ENCODE measurements around the gene PEA15.

The PEA15 gene

DNA sequence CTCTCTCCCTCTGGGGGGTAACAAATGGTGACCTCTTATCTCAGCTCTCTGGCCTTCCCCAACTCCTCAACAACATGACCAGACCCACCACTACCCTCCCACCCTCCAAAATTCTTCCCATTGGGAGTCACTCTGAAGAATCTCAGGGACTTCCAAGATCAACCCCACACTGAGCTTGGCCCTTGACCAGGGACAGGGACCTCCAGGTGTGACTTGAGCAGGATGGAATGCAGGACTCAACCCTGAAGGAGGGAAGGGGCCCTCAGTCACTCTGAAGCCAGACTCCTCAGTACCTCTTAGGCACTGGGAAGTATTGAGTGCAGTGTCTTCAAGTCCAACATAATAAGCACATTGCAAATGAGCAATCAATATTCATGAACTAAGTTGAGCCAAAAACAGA, 12.9 kb upstream of the PEA15 start:
- no peak overlapping the region for H3K27ac Mint-ChIP-seq
- H3K4me1 Mint-ChIP-seq (ENCODE audit: low read depth), result no peaks in the 10 kb centered on the region
- no peak for DNase-seq
- H3K9me3 Mint-ChIP-seq, result no peaks in the 10 kb centered on the region
- H3K27me3 Mint-ChIP-seq, result no peaks in the 10 kb centered on the region
- no peaks in the 10 kb centered on the region for H3K36me3 Mint-ChIP-seq (ENCODE audit: low read depth)
- no peak overlapping the region for H3K4me3 Mint-ChIP-seq

DNA sequence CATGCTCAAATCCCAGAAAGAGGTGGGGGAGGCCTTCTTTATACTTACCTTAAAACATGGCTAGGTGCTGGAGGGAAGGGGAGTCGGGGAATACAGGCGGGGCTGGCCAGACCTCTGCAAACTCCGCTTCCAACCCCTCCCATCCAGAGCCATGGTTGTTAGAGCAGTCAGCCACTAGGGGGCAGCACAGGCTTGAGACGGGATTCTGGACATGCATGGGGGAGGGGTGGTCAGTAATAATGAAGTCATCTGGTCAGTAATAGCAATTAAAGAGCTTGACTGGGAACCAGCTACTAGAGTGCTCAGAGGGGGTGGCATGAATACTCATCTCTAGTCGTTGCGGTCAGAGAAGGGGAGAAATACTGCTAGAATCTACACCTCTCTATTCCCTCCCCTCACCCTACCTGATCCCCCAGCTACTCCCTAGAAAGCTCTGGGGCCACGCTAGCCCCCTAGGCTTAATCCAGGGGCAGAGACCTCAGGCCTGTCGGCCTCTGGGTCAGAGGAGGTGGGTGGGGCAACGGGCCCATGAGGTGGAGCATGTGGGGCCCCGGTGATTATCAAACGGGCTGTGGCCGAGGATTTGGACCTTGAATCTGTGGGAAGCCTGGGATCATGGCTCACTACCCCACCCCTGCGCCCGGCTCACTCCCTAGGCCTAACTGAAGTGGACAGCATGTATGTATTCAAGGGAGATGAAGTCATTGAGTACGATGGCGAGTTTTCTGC, 11.9 kb upstream of the PEA15 start:
- Mint-ChIP-seq H3K9me3 (no peaks in the 10 kb centered on the region), H3K27ac (no peak overlapping the region), H3K36me3 (ENCODE audit: low read depth) (no peaks in the 10 kb centered on the region), H3K4me1 (ENCODE audit: low read depth) (no peaks in the 10 kb centered on the region), H3K27me3 (no peaks in the 10 kb centered on the region), H3K4me3 (no peak overlapping the region)
- peak; percentile 86 for DNase-seq

DNA sequence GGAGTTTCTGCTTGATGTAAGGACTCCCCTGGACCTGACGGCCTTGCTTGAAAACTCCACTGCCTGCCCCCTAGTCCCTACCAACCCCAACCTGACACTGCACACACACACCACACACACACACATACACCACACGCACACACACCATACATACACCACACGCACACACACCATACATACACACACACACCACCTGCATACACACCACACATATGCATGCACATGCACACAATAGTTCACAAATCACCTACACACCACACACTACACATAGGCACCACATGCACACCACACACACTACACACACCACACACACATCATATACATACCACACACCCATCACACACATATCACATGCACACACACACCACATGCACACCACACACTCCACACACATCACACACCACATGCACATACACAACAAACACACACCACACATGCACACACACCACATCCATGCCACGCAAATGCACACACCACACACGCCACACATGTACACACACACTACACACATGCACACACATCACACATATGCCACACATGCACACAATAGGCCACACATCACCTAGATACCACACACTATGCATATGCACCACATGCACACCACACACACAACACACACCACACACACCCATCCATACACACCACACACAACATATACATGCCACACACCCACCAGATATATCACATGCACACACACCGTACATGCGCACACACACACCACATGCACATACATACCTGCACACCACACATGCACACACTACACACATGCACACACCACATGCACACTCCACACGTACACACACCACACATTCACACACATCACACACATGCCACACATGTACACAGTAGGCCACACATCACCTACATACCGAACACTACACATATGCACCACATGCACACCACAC, 11.1 kb upstream of the PEA15 start:
- no peak overlapping the region for H3K27ac Mint-ChIP-seq
- H3K36me3 Mint-ChIP-seq (ENCODE audit: low read depth), result no peaks in the 10 kb centered on the region
- H3K4me3 Mint-ChIP-seq, result no peak overlapping the region
- no peaks in the 10 kb centered on the region for H3K9me3 Mint-ChIP-seq
- H3K4me1 Mint-ChIP-seq (ENCODE audit: low read depth), result no peaks in the 10 kb centered on the region
- DNase-seq, result no peak
- H3K27me3 Mint-ChIP-seq, result no peaks in the 10 kb centered on the region

DNA sequence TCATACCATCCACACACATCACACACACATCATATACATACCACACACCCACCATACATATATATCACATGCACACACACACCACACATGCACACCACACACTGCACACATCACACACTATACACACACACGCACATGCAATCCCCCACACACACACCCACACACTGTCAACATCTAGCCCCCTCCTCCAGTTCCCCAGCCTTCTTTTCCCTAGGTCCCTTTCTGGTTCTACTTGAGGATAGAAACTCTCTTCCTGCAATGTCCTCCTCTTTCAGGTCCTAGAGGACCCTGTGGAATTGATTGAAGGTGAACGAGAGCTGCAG, 10.5 kb upstream of the PEA15 start:
- no peaks in the 10 kb centered on the region for H3K9me3 Mint-ChIP-seq
- no peaks in the 10 kb centered on the region for H3K36me3 Mint-ChIP-seq (ENCODE audit: low read depth)
- H3K27me3 Mint-ChIP-seq, result no peaks in the 10 kb centered on the region
- DNase-seq, result no peak
- no peak overlapping the region for H3K4me3 Mint-ChIP-seq
- no peaks in the 10 kb centered on the region for H3K4me1 Mint-ChIP-seq (ENCODE audit: low read depth)
- no peak overlapping the region for H3K27ac Mint-ChIP-seq

DNA sequence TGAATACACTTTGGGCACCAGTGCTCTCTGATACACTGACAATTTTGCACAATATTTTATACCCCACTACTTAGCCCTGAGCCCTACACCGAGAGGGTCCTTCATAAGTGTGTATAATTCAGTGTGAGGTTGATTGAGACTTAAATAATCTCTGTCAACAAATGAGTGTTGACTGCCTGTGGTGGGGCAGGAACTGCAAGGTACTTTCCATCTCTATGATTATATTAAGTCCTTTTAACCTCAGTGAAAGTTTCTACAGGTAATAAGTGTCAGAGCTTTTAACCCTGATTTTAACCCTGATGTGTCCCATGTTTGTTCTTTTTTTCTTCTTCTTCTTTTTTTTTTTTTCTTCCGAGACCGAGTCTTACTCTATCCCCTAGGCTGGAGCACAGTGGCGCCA, 9.0 kb upstream of the PEA15 start:
- no peak for DNase-seq
- Mint-ChIP-seq H3K4me3 (no peak overlapping the region), H3K27ac (no peak overlapping the region), H3K36me3 (ENCODE audit: low read depth) (no peaks in the 10 kb centered on the region), H3K9me3 (no peaks in the 10 kb centered on the region), H3K4me1 (ENCODE audit: low read depth) (no peaks in the 10 kb centered on the region), H3K27me3 (no peaks in the 10 kb centered on the region)

DNA sequence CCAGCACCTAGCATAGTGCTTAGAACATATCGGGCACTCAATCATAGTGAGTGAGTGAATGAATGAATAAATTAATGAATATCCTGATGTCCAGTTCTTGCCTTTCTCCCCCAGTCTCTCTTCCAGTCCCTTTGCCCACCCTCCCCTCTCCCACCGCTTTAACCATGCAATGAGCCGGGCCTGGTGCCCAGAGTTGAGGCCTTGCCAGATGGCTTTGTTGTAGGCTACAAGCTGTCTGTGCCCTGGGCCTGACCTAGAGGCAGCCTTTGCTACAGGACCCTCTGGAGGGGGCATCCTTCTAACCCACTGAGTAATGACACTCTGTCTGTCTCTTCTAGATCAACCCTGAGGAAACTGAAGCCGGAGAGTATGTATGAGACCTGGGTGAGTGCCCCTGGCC, 8.0 kb upstream of the PEA15 start:
- Mint-ChIP-seq H3K27me3 (no peaks in the 10 kb centered on the region), H3K4me1 (ENCODE audit: low read depth) (no peaks in the 10 kb centered on the region), H3K27ac (no peak overlapping the region), H3K9me3 (no peaks in the 10 kb centered on the region), H3K36me3 (ENCODE audit: low read depth) (no peaks in the 10 kb centered on the region), H3K4me3 (no peak overlapping the region)
- no peak for DNase-seq

DNA sequence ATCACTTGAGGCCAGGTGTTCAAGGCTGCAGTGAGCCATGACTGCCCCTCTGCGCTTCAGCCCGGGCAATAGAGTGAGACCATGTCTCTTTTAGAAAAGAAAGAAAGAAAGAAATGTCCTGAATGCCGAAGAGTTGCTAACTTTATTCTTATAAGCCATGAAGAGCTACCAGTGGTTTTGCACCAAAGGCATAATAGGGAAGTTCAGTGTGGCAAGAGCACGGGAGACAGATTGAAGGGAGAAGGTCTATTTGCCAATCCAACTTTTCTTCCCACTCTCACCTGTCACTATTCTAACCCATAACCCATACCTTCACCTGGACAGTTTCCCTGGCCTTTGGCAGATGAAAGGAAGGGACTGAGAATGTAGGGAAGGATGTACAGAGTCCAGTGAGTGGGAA, 4.4 kb upstream of the PEA15 start:
- H3K4me1 Mint-ChIP-seq (ENCODE audit: low read depth), result peaks cover 11% of the 10 kb centered on the region
- peaks cover 2% of the 10 kb centered on the region for H3K36me3 Mint-ChIP-seq (ENCODE audit: low read depth)
- H3K4me3 Mint-ChIP-seq, result no peak overlapping the region
- H3K9me3 Mint-ChIP-seq, result no peaks in the 10 kb centered on the region
- H3K27me3 Mint-ChIP-seq, result no peaks in the 10 kb centered on the region
- DNase-seq, result no peak
- no peak overlapping the region for H3K27ac Mint-ChIP-seq

DNA sequence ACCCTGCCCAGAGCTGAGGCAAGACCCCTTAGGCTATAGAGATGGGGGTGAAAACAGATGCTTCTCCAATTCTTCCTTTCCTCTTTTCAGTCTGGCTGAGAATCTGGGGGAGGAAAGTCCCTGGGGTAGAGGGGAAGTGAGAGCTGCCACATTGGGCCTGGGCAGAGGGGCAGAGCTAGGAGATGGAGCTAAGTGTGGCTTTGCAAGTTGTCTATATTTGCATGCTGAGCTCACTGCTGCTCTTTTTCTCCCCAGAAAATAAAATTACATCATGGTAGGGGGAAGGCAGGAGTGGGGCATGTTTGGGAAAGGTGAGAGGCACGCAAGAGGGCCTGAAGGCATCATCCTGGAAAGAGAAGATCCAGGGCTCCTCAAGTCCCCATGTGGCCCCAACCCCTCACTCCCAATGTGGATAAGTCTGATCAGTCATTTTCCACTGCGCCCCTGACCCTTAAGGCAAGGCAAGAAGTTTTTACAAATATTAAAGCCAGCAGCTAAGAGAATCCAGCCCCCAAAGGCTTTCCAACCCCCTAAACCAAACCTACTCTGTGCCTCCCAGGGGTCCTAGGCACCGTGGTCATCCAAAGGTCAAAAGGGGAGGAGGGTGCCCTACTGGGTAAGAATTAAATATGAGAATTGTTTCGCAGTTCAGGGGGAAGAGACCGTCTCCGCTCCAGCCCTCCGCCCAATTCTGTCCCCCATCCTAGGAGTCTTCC, 500 bp upstream of the PEA15 start:
- Mint-ChIP-seq H3K36me3 (ENCODE audit: low read depth) (peaks cover 38% of the 10 kb centered on the region), H3K9me3 (no peaks in the 10 kb centered on the region), H3K4me1 (ENCODE audit: low read depth) (peaks cover 46% of the 10 kb centered on the region), H3K4me3 (peak overlapping the region; percentile 88), H3K27ac (peak overlapping the region; percentile 93), H3K27me3 (no peaks in the 10 kb centered on the region)
- DNase-seq, result no peak

DNA sequence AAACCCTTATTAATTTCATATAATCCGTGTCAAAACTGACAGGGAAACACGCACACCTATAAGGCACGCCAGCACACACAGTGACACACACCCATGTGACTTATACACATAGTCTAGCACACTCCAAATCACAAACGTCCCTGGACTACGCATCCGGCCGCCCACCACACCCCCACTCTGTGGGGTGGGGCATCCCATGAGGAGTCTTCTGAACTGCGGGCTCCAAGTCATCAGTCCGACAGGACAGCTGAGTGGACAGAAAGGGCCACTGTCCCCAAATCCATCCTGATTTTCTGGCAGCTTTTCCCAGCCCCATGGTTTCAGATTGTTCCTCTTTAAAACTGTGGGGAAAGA, 829 bp downstream of the PEA15 start:
- H3K27me3 Mint-ChIP-seq, result no peaks in the 10 kb centered on the region
- H3K36me3 Mint-ChIP-seq (ENCODE audit: low read depth), result peaks cover 51% of the 10 kb centered on the region
- no peaks in the 10 kb centered on the region for H3K9me3 Mint-ChIP-seq
- H3K4me1 Mint-ChIP-seq (ENCODE audit: low read depth), result peaks cover 57% of the 10 kb centered on the region
- peak; percentile 63 for DNase-seq
- peak overlapping the region; percentile 93 for H3K27ac Mint-ChIP-seq
- peak overlapping the region; percentile 88 for H3K4me3 Mint-ChIP-seq

DNA sequence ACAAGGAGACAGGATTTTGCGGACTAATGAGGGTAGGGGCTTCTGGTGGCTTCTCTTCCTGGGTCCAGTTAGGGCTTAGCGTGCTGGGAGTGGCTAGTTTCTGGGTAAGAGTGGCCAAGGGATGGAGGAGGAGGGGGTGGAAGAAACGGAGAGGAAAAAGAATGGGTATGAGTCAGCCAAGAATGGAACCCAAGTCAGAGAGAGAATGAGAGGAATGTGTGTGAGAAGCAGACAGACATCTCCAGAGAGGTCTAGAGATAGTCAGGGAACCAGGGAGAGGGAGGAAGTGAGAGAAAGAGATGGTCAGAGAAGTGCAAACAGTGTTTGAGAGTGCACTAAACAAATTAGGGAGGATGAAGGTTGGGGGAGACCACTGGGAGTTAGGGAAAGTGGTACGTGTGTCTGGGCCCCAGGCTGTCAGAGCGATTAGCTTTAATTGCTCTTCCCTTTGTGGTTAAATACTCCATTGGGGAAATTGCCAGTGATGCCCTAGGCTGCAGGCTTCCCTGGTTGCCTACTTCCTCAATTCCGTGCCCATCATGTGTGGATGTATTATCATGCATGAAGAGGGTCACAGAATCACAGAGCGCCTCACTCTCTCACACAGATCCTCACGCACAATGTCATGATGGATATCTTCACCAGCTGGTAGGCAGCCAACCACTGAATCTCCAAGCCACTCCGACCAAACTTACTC, 1.4 kb downstream of the PEA15 start:
- peaks cover 57% of the 10 kb centered on the region for H3K4me1 Mint-ChIP-seq (ENCODE audit: low read depth)
- no peak for DNase-seq
- no peaks in the 10 kb centered on the region for H3K9me3 Mint-ChIP-seq
- H3K36me3 Mint-ChIP-seq (ENCODE audit: low read depth), result peaks cover 57% of the 10 kb centered on the region
- no peaks in the 10 kb centered on the region for H3K27me3 Mint-ChIP-seq
- H3K4me3 Mint-ChIP-seq, result peak overlapping the region; percentile 88
- H3K27ac Mint-ChIP-seq, result peak overlapping the region; percentile 93

DNA sequence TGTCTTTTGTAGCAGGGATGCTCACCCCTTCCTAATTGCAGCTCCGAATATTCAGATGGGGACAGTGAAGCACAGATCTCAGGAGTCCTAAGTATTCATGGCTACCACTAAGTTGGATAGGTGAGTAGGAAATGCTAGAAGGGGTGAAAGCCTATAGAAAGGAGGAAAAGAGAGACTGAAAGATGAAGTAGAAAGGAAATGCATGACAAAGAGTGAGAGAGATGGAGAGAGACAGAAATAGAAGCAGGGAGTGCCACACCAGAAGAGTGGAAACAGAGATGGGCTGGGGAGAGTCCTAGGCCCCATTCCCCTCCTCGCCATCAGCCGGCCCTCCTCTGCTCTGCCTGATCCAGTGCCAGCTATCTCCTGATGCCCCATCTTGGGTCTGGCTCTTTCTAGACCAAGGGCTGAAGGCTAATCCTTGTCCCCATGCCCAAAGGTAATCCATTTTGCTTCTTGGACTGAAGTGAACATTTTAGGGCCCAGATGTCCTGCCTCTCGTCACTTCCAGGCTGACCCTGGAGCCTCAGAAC, 2.0 kb downstream of the PEA15 start:
- no peak for DNase-seq
- peaks cover 63% of the 10 kb centered on the region for H3K36me3 Mint-ChIP-seq (ENCODE audit: low read depth)
- no peaks in the 10 kb centered on the region for H3K27me3 Mint-ChIP-seq
- H3K4me1 Mint-ChIP-seq (ENCODE audit: low read depth), result peaks cover 57% of the 10 kb centered on the region
- H3K9me3 Mint-ChIP-seq, result no peaks in the 10 kb centered on the region
- peak overlapping the region; percentile 88 for H3K4me3 Mint-ChIP-seq
- H3K27ac Mint-ChIP-seq, result peak overlapping the region; percentile 93

DNA sequence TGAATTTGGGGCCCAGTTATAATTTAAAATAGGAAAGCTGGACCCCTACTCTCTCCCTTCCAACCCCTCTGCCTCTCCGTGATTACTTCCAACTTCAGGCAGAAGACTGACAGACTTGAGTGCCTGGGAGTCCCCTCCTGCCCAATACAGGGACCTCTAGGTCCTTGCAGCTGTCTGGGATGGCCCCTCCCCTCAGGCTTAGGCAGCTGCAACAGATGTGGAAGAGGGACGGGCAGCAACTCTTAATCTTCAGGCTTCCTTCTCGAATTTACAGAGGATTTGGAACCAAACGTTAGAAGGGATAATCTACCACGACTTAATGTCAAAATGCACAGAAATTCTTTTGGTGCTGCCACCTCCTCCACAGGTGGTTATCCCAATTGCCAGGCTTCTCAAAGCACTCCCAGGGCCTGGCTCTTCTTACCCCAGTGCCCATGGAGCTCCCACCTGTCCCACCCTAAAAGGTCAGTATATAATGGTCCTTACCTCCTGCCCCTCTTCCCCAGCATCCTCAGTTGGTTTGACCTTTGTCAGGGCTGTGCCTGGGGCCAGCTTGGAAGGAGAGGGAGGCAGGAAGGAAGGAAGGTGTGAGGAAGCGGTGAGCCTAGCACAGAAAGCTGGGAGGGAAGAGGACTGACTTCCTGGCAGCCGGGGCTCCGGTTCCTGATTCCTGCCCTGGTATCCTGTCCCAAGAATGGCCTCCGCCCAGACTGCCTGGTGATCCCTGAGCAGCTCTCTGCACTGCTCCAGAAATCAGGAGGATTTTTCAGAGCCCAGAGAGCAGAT, 2.8 kb downstream of the PEA15 start:
- peak overlapping the region; percentile 79 for H3K27ac Mint-ChIP-seq
- no peaks in the 10 kb centered on the region for H3K9me3 Mint-ChIP-seq
- H3K36me3 Mint-ChIP-seq (ENCODE audit: low read depth), result peaks cover 71% of the 10 kb centered on the region
- no peak overlapping the region for H3K4me3 Mint-ChIP-seq
- no peaks in the 10 kb centered on the region for H3K27me3 Mint-ChIP-seq
- H3K4me1 Mint-ChIP-seq (ENCODE audit: low read depth), result peaks cover 57% of the 10 kb centered on the region
- DNase-seq, result no peak

DNA sequence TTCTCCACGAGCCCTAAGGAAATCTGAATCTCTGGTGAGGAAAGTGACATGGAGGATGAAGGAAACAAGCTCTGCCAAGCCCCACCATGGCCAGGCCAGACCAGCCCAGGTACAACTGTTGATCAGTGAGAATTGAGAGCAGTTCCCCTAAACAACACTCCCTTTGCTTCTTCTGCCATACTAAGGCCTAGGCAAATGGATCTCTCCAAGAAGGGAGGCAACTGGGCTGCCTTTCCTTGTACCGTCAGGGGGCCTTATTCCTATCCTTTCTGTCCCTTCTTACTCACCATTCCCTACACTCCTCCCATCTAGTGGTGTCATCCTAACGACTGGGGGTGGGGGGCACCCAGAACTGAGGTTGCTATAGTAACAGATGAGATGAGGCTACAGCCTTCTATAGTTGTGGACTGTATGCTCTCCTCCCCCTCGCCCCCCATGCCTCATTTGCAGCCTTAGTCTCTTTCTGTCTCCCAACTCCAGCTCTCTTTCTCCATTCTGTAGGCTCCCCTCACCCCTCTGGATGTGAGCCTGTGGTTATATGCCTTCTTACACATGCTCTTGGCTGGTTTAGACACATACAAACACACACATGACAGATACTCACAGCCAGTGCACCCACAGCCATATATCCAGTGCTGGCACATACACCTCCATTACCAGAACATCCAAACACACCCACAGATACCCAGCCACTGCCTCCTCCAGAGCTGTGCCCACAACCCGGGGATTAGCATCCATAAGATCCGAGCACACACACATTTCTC, 3.6 kb downstream of the PEA15 start:
- no peaks in the 10 kb centered on the region for H3K9me3 Mint-ChIP-seq
- no peaks in the 10 kb centered on the region for H3K27me3 Mint-ChIP-seq
- no peak for DNase-seq
- peaks cover 78% of the 10 kb centered on the region for H3K36me3 Mint-ChIP-seq (ENCODE audit: low read depth)
- H3K4me1 Mint-ChIP-seq (ENCODE audit: low read depth), result peaks cover 57% of the 10 kb centered on the region
- H3K27ac Mint-ChIP-seq, result peak overlapping the region; percentile 79
- no peak overlapping the region for H3K4me3 Mint-ChIP-seq
